Tibial nerve (tissue), 4 donors: ENCODE results near the gene A2M.

ENCODE experiments used
- EP300 ChIP-seq, 2 donors: sonication (generic); formaldehyde crosslinking; IDR thresholded peaks; one replicate each; pipeline ENCODE4 v1.6.1; 2017; ENCODE audit warnings: antibody characterized with exemption in 2 of 2, mild to moderate bottlenecking in 1 of 2
- POLR2A ChIP-seq, 2 donors: fragments of 450-650 bp; IDR thresholded peaks; one replicate each; pipeline ENCODE4 v1.6.1; 2017; ENCODE audit warnings: antibody characterized with exemption in 2 of 2, mild to moderate bottlenecking in 2 of 2, moderate library complexity in 2 of 2
- TF ChIP-seq, protein P1 (sequence below), 5 experiments: fragments of 200-600 bp in 3 of 5; fragments of 450-650 bp in 2 of 5; sonication (generic) in 3 of 5; IDR thresholded peaks; one replicate each; pipeline ENCODE4 v1.5.1; 2016 to 2019; ENCODE audit warnings: antibody characterized with exemption in 5 of 5, mild to moderate bottlenecking in 3 of 5, moderate library complexity in 2 of 5

DNA sequence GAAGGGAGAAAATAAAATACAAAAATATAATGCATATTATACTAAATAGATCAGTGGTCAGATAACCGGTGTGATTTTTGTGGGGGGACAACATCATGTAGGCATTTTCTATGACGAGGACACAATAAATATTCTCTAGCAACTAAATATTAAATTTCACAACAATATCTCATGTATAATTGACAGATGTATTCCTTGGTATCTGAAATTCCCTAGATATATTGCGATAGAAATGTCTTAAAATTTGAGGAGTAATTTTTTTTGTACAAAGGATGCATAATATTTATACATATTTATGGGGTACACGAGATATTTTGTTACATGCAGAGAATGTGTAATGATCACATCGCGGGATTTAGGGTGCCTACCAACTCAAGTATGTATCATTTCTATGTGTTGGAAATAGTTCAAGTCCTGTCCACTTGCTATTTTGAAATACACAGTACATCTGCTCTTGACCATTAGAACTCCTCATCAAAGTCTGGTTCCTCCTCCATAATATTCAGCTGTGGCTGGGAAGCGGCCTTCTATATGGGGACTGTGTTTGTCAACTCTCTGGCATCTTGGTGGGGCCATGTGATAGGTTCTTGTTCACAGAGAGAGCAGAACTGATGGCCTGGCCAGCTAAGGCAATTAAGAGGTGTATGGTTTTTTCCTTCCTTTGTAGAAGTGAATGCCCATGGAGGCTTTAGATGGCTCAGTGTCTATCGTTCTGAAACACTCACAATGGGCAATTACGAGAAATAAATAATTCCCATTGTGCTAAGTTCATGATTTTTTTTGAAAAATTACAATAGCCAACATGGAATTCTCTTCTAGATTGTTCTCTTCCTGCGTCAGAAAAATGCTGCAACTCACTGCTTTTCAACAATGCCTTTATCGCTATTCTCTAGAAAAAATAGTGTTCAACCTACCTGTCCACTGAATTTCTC lies 8.8 kb downstream of the A2M start:
- TF ChIP-seq EP300 (IDR thresholded peaks at IDR 0.05) (no peak), POLR2A (IDR thresholded peaks at IDR 0.05) (no peak)
- TF ChIP-seq, protein P1, sequence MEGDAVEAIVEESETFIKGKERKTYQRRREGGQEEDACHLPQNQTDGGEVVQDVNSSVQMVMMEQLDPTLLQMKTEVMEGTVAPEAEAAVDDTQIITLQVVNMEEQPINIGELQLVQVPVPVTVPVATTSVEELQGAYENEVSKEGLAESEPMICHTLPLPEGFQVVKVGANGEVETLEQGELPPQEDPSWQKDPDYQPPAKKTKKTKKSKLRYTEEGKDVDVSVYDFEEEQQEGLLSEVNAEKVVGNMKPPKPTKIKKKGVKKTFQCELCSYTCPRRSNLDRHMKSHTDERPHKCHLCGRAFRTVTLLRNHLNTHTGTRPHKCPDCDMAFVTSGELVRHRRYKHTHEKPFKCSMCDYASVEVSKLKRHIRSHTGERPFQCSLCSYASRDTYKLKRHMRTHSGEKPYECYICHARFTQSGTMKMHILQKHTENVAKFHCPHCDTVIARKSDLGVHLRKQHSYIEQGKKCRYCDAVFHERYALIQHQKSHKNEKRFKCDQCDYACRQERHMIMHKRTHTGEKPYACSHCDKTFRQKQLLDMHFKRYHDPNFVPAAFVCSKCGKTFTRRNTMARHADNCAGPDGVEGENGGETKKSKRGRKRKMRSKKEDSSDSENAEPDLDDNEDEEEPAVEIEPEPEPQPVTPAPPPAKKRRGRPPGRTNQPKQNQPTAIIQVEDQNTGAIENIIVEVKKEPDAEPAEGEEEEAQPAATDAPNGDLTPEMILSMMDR (IDR thresholded peaks at IDR 0.05): no peak
